ENCODE data around the gene CAPN5.

DNA sequence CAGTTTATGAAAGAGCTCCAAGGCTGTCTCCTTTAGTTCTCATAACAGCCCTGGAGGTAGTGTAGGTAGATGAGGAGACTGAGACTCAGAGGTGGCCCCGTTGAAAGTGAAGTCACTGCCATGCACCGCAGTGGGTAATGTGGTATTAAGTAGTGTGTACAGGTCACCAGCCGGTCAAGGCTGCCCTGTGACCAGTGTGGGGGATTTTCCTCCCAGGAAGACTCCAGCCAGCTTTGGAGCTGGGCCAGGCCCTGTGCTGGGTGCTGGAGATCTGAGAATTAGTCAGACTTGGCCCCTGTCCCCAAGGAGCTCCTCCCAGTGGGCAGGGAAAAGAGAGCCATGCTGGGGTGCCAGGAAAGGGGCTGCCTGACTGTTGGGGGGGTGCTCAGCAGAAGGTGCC lies 41.2 kb downstream of the CAPN5 start:
- TF ChIP-seq EZH2 (IDR thresholded peaks at IDR 0.05) (no peak), CTCF (IDR thresholded peaks at IDR 0.05) (no peak), EZH2phosphoT487 (IDR thresholded peaks at IDR 0.05) (no peak)

Measured in neural progenitor cell (in vitro differentiated cells).